ENCODE results near the gene KDM4F.

Gene KDM4F

GRCh38 chr11:95092549-95093324 is 43.5 kb downstream of the KDM4F start:
- peak in 1 of 2 experiments; percentile 13 for DNase-seq

GRCh38 chr11:95093548-95093947 is 44.3 kb downstream of the KDM4F start:
- DNase-seq = no peak

GRCh38 chr11:95095858-95096587 is 46.8 kb downstream of the KDM4F start:
- DNase-seq = no peak

DNA sequence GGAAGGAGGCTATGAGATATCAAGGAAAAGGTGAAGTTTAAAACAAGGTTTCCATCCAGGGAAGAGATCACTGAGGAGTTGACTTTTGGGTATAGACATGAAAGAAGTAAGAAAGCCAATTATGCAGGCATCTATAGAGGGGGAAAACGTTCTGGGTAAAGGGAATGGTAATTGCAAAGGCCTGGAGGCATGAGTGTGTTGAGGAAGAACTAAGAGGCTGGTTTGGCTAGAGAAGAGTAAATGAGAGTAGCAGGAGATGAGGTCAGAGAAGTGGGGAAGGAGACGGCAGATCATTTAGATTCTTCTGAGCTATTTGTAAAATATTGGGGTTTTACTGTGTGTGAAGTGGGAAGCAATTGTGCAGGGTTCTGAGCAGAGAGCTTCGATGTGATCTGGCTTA is 48.0 kb downstream of the KDM4F start:
- DNase-seq = no peak

DNA sequence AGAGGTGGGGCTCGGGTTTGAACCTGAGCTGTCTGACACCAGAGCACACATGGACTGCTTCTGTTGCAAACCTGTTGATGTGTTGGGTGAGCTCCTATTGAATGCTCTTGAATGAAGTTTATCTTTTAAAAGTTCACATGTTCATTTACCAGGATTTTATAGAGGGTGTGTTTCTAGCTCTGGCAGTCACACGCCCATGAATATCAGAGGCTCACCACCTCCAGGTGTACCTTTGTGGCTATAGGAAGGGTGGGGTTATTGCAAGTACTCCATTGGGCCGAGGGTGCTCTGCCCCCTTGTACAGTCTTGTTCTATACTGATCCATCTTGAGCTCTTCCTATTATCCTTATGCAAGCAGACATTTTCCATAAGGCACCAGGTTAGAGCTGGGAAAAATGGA is 49.6 kb downstream of the KDM4F start:
- no peak for DNase-seq

- no peak for DNase-seq
Measured at GRCh38 chr11:95100191-95100648, 51.0 kb downstream of the KDM4F start.

Measured in AML-193 (cell line).